ENCODE data around the gene NECTIN4.

Gene NECTIN4

DNA sequence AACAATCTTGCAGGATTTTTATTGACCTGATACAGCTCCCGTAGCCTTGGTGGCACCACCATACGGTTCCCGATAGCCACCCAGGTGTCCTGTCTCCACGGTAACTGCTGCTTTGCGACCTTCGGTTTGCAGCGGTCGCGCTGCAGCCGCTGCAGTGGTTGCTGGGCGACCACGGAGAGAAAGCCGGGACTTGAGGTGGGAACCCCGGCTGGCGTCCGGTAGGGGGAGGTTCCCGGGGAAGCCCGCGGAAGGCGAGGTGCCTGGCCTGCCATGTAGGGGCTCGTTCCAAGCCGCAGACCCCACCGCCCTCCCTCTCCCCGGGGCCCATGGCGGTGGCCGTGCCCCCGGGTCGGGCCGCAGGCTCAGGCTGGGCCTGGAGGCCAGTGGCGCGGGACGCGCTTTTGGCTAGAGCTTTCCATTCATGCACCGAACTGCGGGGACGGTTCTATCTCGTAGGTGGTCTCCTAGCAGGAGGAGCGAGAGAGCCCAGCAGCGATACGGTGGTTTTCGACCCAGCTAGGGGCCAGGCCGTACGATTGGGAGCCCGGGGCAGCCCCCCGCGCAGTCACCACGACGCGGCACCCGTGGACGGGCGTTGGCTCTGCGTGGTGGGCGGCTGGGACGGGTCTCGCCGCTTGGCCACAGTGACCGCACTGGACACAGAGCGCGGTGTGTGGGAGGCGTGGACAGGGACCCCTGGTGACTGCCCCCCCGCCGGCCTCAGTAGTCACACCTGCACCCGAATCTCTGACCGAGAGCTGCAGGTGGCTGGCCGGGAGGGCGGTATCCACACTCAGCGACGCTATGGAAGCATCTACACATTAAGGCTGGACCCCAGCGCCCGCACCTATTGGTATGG is 9.1 kb upstream of the NECTIN4 start, which contains the start of gene KLHDC9:
TSS of gene KLHDC9 (plus strand) at position 152 of the 859 bp plus-strand sequence. CDS start at position 327, 175 bp downstream.
- ChIA-PET POLR2A (ENCODE audit: low non-redundant PET) (interaction anchor here (0.6 kb wide), 1 partner anchor 103 kb away, joined by 5 read pairs; no protein-coding TSS in a partner anchor), CTCF (interaction anchor here (0.6 to 4.3 kb wide), 15 partner anchors 10 to 125 kb away, joined by 3 to 75 read pairs (median 4); partner anchors contain the start of genes ARHGAP30, F11R, TSTD1 and USF1)
- peak; percentile 82 for DNase-seq (ENCODE audit: low spot score)
- H3K27ac ChIP-seq: peak within 1 kb of the TSS; percentile 80
- no peak for TF ChIP-seq CTCF (conservative IDR thresholded peaks at IDR 0.05; ENCODE audit: low read depth)

GRCh38 chr1:161096530-161096929 is 7.2 kb upstream of the NECTIN4 start:
- POLR2A ChIA-PET (ENCODE audit: low non-redundant PET): no interaction called here
- H3K27ac ChIP-seq: peak overlapping the region; percentile 45; the same call in 1 of the 2 replicates
- CTCF ChIA-PET: interaction anchor here (0.5 to 4.3 kb wide), 8 partner anchors 8 to 145 kb away, joined by 3 to 75 read pairs (median 8); partner anchors contain the start of genes ARHGAP30, F11R and USF1
- peak; percentile 53 for DNase-seq (ENCODE audit: low spot score)
- no peak for TF ChIP-seq CTCF (conservative IDR thresholded peaks at IDR 0.05; ENCODE audit: low read depth)

DNA sequence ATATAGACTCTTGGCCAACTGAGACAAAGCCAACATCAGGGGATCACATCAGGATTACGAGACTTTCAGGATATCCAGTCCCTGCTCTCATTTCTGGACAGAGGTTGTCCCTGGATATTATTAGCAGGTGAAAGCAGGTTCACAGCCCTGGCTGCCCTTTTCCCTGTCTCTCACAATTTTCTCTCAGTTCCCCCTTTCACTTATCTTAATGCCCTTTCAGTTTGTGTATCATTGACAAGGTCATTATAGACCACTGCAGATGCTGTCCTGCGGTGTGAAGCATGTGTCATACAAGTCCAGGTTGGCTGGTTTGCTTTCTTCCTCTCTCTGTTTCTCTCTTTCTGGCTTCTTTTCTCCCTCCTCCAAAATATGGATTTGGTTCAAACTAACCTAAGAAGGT is 6.7 kb upstream of the NECTIN4 start:
- DNase-seq (ENCODE audit: low spot score): no peak
- H3K27ac ChIP-seq: no peak overlapping the region
- CTCF ChIA-PET: interaction anchor here (0.5 to 4.3 kb wide), 4 partner anchors 8 to 340 kb away, joined by 3 to 75 read pairs (median 4); partner anchors contain the start of gene ARHGAP30
- no peak for TF ChIP-seq CTCF (conservative IDR thresholded peaks at IDR 0.05; ENCODE audit: low read depth)
- POLR2A ChIA-PET (ENCODE audit: low non-redundant PET): no interaction called here

- no peak for TF ChIP-seq CTCF (conservative IDR thresholded peaks at IDR 0.05; ENCODE audit: low read depth)
- POLR2A ChIA-PET (ENCODE audit: low non-redundant PET): no interaction called here
These were observed 5.9 kb upstream of the NECTIN4 start for GRCh38 chr1:161095230-161095629.

DNA sequence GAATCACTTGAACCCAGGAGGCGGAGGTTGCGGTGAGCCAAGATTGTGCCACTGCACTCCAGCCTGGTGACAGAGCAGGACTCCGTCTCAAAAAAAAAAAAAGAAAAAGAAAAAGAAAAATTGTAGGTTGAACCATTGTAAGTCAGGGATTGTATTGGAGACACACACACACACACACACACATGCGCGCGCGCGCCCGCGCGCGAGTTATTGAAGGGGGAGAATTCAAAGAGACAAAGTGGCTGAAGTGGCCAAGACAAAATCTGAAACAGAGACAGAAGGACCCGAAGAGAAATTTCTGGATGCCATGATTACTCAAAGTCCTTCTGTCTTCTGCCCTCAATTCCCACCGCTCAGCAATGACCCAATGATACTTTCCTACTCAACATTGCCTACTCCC is 5.1 kb upstream of the NECTIN4 start:
- TF ChIP-seq CTCF (conservative IDR thresholded peaks at IDR 0.05; ENCODE audit: low read depth): no peak
- ChIA-PET CTCF (interaction anchor here (0.6 to 4.3 kb wide), 3 partner anchors 10 to 147 kb away, joined by 3 to 75 read pairs (median 3); partner anchors contain the start of gene ARHGAP30), POLR2A (ENCODE audit: low non-redundant PET) (no interaction called here)
- DNase-seq (ENCODE audit: low spot score): no peak
- no peak overlapping the region for H3K27ac ChIP-seq

More at GRCh38 chr1:161095230-161095629, 5.9 kb upstream of the NECTIN4 start:
- CTCF ChIA-PET: interaction anchor here (0.6 to 4.3 kb wide), 2 partner anchors 23 to 42 kb away, joined by 3 to 75 read pairs; partner anchors contain the start of gene ARHGAP30
- DNase-seq (ENCODE audit: low spot score): no peak
- H3K27ac ChIP-seq: no peak overlapping the region

- no peak overlapping the region for H3K27ac ChIP-seq
- DNase-seq (ENCODE audit: low spot score): peak; percentile 73
- ChIA-PET POLR2A (ENCODE audit: low non-redundant PET) (no interaction called here), CTCF (interaction anchor here (1.0 to 1.1 kb wide), 2 partner anchors 47 to 51 kb away, joined by 3 to 5 read pairs; partner anchors contain the start of gene USF1)
- no peak for TF ChIP-seq CTCF (conservative IDR thresholded peaks at IDR 0.05; ENCODE audit: low read depth)
These were observed 3.3 kb upstream of the NECTIN4 start for GRCh38 chr1:161092621-161093028.
